ENCODE measurements around the gene ZNF692. TPM values are rescaled to one million over a fixed set of nuclear protein-coding genes. Genes with fewer than 3 reads are reported as not detected.

The ZNF692 gene
- total and polyA plus RNA-seq, 2 of the 13 experiments (the other 11 are each of a cell fraction or from before 2014, with no cell fraction given): 27.3 to 45.8 TPM

- TF ChIP-seq ZNF746 (CRISPR knock-in tag; IDR thresholded peaks at IDR 0.05) (peak; percentile 63; the same call in 1 of the 2 replicates), U2AF2 (IDR thresholded peaks at IDR 0.05; ENCODE audit: low read depth, low read length) (no peak), MEIS1 (CRISPR knock-in tag; IDR thresholded peaks at IDR 0.05; ENCODE audit: borderline replicate concordance) (peak; percentile 57), ZNF274 (CRISPR knock-in tag; IDR thresholded peaks at IDR 0.05) (no peak), ZMYM4 (CRISPR knock-in tag; IDR thresholded peaks at IDR 0.05) (peak; percentile 66; the same call in 1 of the 2 replicates), ZBTB14 (CRISPR knock-in tag; IDR thresholded peaks at IDR 0.05) (no peak; the same call in 1 of the 2 replicates), HMGA1 (CRISPR knock-in tag; conservative IDR thresholded peaks at IDR 0.05) (no peak), MEF2D (CRISPR knock-in tag; IDR thresholded peaks at IDR 0.05) (no peak), EHMT2 (IDR thresholded peaks at IDR 0.05; ENCODE audit: borderline replicate concordance, low read depth, low read length) (no peak), ZNF83 (CRISPR knock-in tag; IDR thresholded peaks at IDR 0.05; ENCODE audit: borderline replicate concordance) (no peak), ZBTB43 (CRISPR knock-in tag; conservative IDR thresholded peaks at IDR 0.05) (no peak), HINFP (CRISPR knock-in tag; IDR thresholded peaks at IDR 0.05; ENCODE audit: low read depth) (peak; percentile 9; the same call in 1 of the 2 replicates), POGZ (CRISPR knock-in tag; IDR thresholded peaks at IDR 0.05) (peak; percentile 14; the same call in 1 of the 2 replicates), MIXL1 (CRISPR knock-in tag; IDR thresholded peaks at IDR 0.05) (no peak; the same call in 1 of the 2 replicates), NBN (conservative IDR thresholded peaks at IDR 0.05) (no peak)
- TF ChIP-seq, protein P1, sequence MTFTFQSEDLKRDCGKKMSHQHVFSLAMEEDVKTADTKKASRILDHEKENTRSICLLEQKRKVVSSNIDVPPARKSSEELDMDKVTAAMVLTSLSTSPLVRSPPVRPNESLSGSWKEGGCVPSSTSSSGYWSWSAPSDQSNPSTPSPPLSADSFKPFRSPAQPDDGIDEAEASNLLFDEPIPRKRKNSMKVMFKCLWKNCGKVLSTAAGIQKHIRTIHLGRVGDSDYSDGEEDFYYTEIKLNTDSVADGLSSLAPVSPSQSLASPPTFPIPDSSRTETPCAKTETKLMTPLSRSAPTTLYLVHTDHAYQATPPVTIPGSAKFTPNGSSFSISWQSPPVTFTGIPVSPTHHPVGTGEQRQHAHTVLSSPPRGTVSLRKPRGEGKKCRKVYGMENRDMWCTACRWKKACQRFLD (CRISPR knock-in tag; IDR thresholded peaks at IDR 0.05; ENCODE audit: borderline replicate concordance): 0 out of 2 replicates have a peak, but pooled peaks have one; percentile 37
- TF ChIP-seq, protein P2, sequence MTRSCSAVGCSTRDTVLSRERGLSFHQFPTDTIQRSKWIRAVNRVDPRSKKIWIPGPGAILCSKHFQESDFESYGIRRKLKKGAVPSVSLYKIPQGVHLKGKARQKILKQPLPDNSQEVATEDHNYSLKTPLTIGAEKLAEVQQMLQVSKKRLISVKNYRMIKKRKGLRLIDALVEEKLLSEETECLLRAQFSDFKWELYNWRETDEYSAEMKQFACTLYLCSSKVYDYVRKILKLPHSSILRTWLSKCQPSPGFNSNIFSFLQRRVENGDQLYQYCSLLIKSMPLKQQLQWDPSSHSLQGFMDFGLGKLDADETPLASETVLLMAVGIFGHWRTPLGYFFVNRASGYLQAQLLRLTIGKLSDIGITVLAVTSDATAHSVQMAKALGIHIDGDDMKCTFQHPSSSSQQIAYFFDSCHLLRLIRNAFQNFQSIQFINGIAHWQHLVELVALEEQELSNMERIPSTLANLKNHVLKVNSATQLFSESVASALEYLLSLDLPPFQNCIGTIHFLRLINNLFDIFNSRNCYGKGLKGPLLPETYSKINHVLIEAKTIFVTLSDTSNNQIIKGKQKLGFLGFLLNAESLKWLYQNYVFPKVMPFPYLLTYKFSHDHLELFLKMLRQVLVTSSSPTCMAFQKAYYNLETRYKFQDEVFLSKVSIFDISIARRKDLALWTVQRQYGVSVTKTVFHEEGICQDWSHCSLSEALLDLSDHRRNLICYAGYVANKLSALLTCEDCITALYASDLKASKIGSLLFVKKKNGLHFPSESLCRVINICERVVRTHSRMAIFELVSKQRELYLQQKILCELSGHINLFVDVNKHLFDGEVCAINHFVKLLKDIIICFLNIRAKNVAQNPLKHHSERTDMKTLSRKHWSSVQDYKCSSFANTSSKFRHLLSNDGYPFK (CRISPR knock-in tag; IDR thresholded peaks at IDR 0.05; ENCODE audit: borderline replicate concordance): no peak
- TF ChIP-seq, protein P3, sequence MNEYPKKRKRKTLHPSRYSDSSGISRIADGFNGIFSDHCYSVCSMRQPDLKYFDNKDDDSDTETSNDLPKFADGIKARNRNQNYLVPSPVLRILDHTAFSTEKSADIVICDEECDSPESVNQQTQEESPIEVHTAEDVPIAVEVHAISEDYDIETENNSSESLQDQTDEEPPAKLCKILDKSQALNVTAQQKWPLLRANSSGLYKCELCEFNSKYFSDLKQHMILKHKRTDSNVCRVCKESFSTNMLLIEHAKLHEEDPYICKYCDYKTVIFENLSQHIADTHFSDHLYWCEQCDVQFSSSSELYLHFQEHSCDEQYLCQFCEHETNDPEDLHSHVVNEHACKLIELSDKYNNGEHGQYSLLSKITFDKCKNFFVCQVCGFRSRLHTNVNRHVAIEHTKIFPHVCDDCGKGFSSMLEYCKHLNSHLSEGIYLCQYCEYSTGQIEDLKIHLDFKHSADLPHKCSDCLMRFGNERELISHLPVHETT (CRISPR knock-in tag; conservative IDR thresholded peaks at IDR 0.05): peak; percentile 64; the same call in 1 of the 2 replicates
Observed at GRCh38 chr1:248858891-248859889, at the start of gene ZNF692 (continued).

Measured in HepG2 (cell line).